ENCODE results near the gene FAIM2.

- TF ChIP-seq, protein P1, sequence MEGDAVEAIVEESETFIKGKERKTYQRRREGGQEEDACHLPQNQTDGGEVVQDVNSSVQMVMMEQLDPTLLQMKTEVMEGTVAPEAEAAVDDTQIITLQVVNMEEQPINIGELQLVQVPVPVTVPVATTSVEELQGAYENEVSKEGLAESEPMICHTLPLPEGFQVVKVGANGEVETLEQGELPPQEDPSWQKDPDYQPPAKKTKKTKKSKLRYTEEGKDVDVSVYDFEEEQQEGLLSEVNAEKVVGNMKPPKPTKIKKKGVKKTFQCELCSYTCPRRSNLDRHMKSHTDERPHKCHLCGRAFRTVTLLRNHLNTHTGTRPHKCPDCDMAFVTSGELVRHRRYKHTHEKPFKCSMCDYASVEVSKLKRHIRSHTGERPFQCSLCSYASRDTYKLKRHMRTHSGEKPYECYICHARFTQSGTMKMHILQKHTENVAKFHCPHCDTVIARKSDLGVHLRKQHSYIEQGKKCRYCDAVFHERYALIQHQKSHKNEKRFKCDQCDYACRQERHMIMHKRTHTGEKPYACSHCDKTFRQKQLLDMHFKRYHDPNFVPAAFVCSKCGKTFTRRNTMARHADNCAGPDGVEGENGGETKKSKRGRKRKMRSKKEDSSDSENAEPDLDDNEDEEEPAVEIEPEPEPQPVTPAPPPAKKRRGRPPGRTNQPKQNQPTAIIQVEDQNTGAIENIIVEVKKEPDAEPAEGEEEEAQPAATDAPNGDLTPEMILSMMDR (IDR thresholded peaks at IDR 0.05; ENCODE audit: borderline replicate concordance, extremely low read depth, low read length, poor library complexity, severe bottlenecking): no peak
- TF ChIP-seq EZH2 (IDR thresholded peaks at IDR 0.05; ENCODE audit: borderline replicate concordance, low read depth, low read length, severe bottlenecking): no peak
These were observed 13.6 kb downstream of the FAIM2 start for GRCh38 chr12:49890096-49890461.
